Measurements from ENCODE around the gene DNAH12. TPM values are rescaled to one million over a fixed set of nuclear protein-coding genes. Genes with fewer than 3 reads are reported as not detected.

DNAH12 gene
- total and polyA plus RNA-seq, 9 of the 15 experiments (the other 6 are each of a cell fraction or from before 2014, with no cell fraction given), result 0.01 to 0.04 (median 0.01) TPM; not detected in 5

- TF ChIP-seq SIN3A (IDR thresholded peaks at IDR 0.05; ENCODE audit: borderline replicate concordance in 2 of 2, control insufficient read depth in 1 of 2, low read depth in 2 of 2, low read length in 2 of 2), result peak in 1 of 2 experiments; percentile 83; a peak in 1 of 4 replicates
- TF ChIP-seq, protein P1, sequence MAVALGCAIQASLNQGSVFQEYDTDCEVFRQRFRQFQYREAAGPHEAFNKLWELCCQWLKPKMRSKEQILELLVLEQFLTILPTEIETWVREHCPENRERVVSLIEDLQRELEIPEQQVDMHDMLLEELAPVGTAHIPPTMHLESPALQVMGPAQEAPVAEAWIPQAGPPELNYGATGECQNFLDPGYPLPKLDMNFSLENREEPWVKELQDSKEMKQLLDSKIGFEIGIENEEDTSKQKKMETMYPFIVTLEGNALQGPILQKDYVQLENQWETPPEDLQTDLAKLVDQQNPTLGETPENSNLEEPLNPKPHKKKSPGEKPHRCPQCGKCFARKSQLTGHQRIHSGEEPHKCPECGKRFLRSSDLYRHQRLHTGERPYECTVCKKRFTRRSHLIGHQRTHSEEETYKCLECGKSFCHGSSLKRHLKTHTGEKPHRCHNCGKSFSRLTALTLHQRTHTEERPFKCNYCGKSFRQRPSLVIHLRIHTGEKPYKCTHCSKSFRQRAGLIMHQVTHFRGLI (CRISPR knock-in tag; IDR thresholded peaks at IDR 0.05), result peak; percentile 64
- TF ChIP-seq BRD4 (IDR thresholded peaks at IDR 0.05), result peak; percentile 88
- TF ChIP-seq, protein P2, sequence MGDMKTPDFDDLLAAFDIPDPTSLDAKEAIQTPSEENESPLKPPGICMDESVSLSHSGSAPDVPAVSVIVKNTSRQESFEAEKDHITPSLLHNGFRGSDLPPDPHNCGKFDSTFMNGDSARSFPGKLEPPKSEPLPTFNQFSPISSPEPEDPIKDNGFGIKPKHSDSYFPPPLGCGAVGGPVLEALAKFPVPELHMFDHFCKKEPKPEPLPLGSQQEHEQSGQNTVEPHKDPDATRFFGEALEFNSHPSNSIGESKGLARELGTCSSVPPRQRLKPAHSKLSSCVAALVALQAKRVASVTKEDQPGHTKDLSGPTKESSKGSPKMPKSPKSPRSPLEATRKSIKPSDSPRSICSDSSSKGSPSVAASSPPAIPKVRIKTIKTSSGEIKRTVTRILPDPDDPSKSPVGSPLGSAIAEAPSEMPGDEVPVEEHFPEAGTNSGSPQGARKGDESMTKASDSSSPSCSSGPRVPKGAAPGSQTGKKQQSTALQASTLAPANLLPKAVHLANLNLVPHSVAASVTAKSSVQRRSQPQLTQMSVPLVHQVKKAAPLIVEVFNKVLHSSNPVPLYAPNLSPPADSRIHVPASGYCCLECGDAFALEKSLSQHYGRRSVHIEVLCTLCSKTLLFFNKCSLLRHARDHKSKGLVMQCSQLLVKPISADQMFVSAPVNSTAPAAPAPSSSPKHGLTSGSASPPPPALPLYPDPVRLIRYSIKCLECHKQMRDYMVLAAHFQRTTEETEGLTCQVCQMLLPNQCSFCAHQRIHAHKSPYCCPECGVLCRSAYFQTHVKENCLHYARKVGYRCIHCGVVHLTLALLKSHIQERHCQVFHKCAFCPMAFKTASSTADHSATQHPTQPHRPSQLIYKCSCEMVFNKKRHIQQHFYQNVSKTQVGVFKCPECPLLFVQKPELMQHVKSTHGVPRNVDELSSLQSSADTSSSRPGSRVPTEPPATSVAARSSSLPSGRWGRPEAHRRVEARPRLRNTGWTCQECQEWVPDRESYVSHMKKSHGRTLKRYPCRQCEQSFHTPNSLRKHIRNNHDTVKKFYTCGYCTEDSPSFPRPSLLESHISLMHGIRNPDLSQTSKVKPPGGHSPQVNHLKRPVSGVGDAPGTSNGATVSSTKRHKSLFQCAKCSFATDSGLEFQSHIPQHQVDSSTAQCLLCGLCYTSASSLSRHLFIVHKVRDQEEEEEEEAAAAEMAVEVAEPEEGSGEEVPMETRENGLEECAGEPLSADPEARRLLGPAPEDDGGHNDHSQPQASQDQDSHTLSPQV (IDR thresholded peaks at IDR 0.05), result peak; percentile 98
- TF ChIP-seq TBP (optimal IDR thresholded peaks at IDR 0.05; ENCODE audit: low read depth, low read length), result peak; percentile 81
- peak; percentile 81 for TF ChIP-seq C11orf30 (IDR thresholded peaks at IDR 0.05; ENCODE audit: low read depth)
- TF ChIP-seq ELF2 (CRISPR knock-in tag; IDR thresholded peaks at IDR 0.05), result peak; percentile 97
- TF ChIP-seq RCOR1 (IDR thresholded peaks at IDR 0.05; ENCODE audit: borderline replicate concordance in 1 of 2, low read depth in 2 of 2, low read length in 2 of 2), result peak in 1 of 2 experiments; percentile 10; a peak in 1 of 4 replicates
- peak; percentile 77 for TF ChIP-seq ZBTB33 (CRISPR knock-in tag; IDR thresholded peaks at IDR 0.05)
- TF ChIP-seq, protein P3, sequence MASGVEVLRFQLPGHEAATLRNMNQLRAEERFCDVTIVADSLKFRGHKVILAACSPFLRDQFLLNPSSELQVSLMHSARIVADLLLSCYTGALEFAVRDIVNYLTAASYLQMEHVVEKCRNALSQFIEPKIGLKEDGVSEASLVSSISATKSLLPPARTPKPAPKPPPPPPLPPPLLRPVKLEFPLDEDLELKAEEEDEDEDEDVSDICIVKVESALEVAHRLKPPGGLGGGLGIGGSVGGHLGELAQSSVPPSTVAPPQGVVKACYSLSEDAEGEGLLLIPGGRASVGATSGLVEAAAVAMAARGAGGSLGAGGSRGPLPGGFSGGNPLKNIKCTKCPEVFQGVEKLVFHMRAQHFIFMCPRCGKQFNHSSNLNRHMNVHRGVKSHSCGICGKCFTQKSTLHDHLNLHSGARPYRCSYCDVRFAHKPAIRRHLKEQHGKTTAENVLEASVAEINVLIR (CRISPR knock-in tag; IDR thresholded peaks at IDR 0.05), result peak; percentile 67
- TF ChIP-seq YY1 (IDR thresholded peaks at IDR 0.05; ENCODE audit: borderline replicate concordance in 1 of 3, control insufficient read depth in 1 of 3, extremely low read depth in 1 of 3, insufficient read depth in 3 of 3, insufficient read length in 1 of 3, insufficient replicate concordance in 2 of 3, low read depth in 1 of 3, low read length in 2 of 3), result peak in 2 of 3 experiments; percentile 32 to 51
- 0 out of 2 replicates have a peak, but pooled peaks have one; percentile 52 for TF ChIP-seq NFATC3 (IDR thresholded peaks at IDR 0.05)
- TF ChIP-seq NFXL1 (CRISPR knock-in tag; IDR thresholded peaks at IDR 0.05), result peak; percentile 51; the same call in 1 of the 2 replicates
- TF ChIP-seq BHLHE40 (IDR thresholded peaks at IDR 0.05; ENCODE audit: low read length), result peak; percentile 86
- TF ChIP-seq SRF (CRISPR knock-in tag; IDR thresholded peaks at IDR 0.05), result 0 out of 4 replicates have a peak, but pooled peaks of 1 of the 2 experiments have one; percentile 19
- peak; percentile 50; the same call in 1 of the 2 replicates for TF ChIP-seq ATF1 (CRISPR knock-in tag; IDR thresholded peaks at IDR 0.05)
- peak; percentile 96 for TF ChIP-seq ATF1 (tag; IDR thresholded peaks at IDR 0.05)
- no peak for TF ChIP-seq ZNF133 (CRISPR knock-in tag; IDR thresholded peaks at IDR 0.05)
Measured at GRCh38 chr3:57555738-57556458, 11.8 kb upstream of the DNAH12 start, which contains the start of gene PDE12 (continued).
